GM12873 (cell line): Measurements from ENCODE around the gene PDGFA.

Experiments
- TF ChIP-seq, protein P1 (sequence below): IDR thresholded peaks from 2 replicates; pipeline ENCODE4 v1.5.1; 2012; ENCODE audit warnings: low read depth, mild to moderate bottlenecking, moderate library complexity, low read length, control low read depth; ENCODE audit not compliant: insufficient read depth; ENCODE audit errors: missing control alignments

Gene PDGFA

DNA sequence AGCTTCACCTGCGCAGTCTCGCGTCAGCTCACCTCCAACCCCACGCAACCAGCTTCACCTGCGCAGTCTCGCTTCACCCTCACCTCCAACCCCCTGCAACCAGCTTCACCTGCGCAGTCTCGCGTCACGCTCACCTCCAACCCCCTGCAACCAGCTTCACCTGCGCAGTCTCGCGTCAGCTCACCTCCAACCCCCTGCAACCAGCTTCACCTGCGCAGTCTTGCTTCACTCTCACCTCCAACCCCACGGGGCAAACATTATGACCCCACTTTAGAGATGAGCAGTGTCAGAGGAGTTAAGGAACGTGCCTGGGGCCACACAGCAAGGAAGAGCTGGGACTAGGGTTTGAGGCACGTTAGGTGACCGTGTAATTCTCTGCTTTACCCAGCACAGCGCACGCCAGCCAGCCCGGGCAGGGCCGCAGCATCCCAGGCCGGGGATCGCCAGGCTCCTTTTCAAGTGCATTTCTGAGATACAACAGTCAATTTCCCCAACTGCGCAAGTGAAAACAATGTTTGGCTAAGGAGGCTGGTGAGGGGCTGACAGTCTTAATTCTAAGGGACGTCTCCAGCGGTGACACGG is 22.6 kb upstream of the PDGFA start:
- TF ChIP-seq, protein P1, sequence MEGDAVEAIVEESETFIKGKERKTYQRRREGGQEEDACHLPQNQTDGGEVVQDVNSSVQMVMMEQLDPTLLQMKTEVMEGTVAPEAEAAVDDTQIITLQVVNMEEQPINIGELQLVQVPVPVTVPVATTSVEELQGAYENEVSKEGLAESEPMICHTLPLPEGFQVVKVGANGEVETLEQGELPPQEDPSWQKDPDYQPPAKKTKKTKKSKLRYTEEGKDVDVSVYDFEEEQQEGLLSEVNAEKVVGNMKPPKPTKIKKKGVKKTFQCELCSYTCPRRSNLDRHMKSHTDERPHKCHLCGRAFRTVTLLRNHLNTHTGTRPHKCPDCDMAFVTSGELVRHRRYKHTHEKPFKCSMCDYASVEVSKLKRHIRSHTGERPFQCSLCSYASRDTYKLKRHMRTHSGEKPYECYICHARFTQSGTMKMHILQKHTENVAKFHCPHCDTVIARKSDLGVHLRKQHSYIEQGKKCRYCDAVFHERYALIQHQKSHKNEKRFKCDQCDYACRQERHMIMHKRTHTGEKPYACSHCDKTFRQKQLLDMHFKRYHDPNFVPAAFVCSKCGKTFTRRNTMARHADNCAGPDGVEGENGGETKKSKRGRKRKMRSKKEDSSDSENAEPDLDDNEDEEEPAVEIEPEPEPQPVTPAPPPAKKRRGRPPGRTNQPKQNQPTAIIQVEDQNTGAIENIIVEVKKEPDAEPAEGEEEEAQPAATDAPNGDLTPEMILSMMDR = no peak

- TF ChIP-seq, protein P1 = no peak
Measured at GRCh38 chr7:541661-542060, 22.0 kb upstream of the PDGFA start.

GRCh38 chr7:540997-541396 is 21.4 kb upstream of the PDGFA start:
- TF ChIP-seq, protein P1 = no peak

DNA sequence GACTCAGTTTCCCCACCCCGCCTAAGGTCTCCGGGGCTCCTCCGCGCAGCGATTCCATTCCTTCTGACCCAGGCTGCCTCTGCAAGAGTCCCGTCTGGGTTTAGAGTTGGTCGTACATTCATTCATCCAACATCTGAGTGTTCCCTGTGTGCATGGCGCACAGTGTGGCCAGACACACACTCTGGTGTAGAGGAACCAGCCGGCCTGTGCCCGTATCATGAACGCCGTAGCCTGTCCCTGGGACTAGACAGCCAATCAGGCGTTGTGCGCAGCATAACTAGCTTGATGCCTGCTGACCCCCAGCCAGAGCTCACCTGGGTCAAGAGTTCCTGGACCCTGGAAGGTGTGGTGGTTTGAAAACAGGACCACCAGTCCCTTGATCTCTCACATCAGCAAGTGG is 20.9 kb upstream of the PDGFA start:
- TF ChIP-seq, protein P1 = no peak

DNA sequence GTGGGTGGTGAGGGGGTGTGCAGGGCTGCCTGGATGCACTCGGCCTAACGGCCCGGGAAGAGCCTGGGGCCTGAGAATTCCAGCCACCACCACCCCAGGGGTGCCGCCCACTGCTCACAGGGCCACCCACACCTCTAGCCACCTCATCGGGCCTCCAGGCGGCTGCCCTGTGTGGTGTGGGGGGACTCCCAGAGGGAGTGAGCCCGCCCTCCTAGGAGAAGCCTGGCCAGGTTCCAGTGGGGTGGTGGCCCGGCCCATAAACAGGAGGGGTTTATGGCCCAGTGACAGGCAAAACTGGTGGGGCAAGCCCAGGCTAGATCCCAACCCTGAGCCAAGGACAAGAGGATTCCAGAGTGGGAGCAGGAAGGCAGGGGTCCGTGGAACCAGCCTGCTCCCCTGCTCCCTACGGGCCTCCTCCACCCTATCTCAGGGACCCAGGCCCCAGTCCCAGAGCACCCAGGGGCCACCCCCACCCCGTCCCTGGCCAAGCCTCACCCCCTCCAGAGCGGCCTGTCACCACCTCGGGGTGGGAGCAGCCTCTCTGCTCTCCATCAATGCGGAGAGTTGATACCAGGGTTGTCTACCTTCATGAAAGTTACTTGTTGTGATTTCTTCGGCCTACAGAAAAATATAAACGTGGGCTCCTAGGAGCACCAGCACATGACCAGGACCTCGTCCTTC is 20.2 kb upstream of the PDGFA start:
- TF ChIP-seq, protein P1 = no peak

DNA sequence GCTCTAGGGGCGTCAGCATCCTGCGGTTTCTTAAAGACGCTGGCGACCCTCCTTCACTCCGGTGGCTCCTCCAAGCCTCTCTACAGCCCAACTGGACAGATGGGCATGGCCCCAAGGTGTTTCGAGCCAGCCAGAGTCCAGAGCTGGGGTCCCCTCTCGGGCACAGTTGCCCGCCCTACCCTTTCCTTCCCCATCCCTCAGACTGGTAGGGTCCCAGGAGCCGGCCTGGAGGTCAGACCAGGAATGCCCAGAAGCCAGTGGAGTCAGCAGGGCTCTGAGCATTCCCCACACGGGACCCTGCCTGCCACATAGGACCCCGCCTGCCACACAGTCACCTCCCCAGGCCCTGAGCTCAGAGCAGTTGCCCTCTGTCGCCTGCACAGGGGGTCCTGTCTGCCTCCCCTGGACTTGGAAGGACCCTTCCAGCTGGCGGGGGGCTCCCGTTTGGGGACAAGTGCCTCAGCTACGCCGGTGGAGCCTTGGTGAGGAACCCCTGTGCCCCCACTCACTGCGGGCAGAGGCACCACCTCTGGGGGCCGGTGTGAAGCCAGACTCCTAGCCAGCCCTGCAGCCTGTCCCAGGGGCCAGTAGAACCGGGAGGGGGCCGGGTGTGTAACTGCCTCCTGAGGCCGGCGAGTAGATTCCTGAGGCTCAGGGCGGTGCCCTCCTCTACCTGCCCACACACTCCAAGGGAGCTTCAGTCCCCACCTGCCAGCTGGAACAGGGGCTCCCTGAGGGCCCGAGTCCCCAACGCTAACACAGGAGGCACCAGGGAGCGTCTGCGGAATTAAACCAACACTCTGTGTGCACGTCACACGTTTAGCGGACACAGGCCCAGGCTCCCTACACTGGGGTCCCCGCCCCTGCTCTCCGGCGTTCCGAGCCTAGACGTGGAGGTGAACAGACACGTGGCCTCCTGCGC is 19.4 kb upstream of the PDGFA start:
- TF ChIP-seq, protein P1 = no peak
